ENCODE data around the gene FOXJ2. TPM values are rescaled to one million over a fixed set of nuclear protein-coding genes. Genes with fewer than 3 reads are reported as not detected.

Gene FOXJ2
- total and polyA plus RNA-seq, 2 of the 4 experiments (the other 2 are of a cell fraction) = 3.0 to 8.4 TPM

DNA sequence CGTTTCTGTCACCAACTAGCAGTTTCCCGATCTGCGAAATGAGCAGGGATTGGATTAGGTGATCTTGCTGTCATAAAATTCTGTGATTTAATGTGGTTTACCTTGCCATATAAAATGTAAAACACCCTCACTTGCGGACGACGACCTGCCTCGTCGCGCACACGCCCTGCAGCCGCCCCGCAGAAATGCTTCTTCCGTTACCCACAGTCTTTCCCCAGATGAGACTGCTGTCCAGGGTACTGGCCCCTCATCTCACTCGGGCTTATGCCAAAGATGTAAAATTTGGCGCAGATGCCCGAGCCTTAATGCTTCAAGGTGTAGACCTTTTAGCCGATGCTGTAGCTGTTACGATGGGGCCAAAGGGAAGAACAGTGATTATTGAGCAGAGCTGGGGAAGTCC, 17.7 kb upstream of the FOXJ2 start:
- Histone ChIP-seq H2BK20ac (ENCODE audit: low read depth, low read length) (no peak overlapping the region), H3K14ac (replicated peaks; ENCODE audit: low read depth, low read length) (no peak overlapping the region), H3K4me1 (ENCODE audit: control insufficient read depth, insufficient read depth, low read length) (no peaks in the 10 kb centered on the region), H4K8ac (ENCODE audit: low read depth in 2 of 2, low read length in 2 of 2) (no peak overlapping the region), H3K4ac (ENCODE audit: low read depth, low read length) (no peak overlapping the region), H3K36me3 (ENCODE audit: control insufficient read depth, insufficient read depth, low read length) (no peaks in the 10 kb centered on the region), H2BK5ac (ENCODE audit: low read depth, low read length, poor library complexity, severe bottlenecking) (no peak overlapping the region), H2BK15ac (ENCODE audit: low read depth, low read length) (no peak overlapping the region), H3K18ac (ENCODE audit: low read depth, low read length) (no peak overlapping the region), H2AFZ (replicated peaks; ENCODE audit: low read length, poor library complexity) (no peak overlapping the region), H3K9ac (ENCODE audit: low read depth, low read length) (no peak overlapping the region), H3K79me1 (ENCODE audit: low read depth in 1 of 2, low read length in 2 of 2) (no peaks in the 10 kb centered on the region), H2BK120ac (ENCODE audit: low read depth, low read length) (no peak overlapping the region), H2AK9ac (replicated peaks; ENCODE audit: low read depth, low read length, poor library complexity) (no peak overlapping the region), H4K5ac (ENCODE audit: low read depth, low read length) (no peak overlapping the region), H3K56ac (ENCODE audit: extremely low read depth, insufficient read depth, low read length) (no peak overlapping the region), H3K27me3 (ENCODE audit: control insufficient read depth, insufficient read depth, low read length) (peaks cover 20% of the 10 kb centered on the region), H3K27ac (ENCODE audit: insufficient read depth, low read length) (no peak overlapping the region), H3K4me3 (ENCODE audit: insufficient read depth, low read depth, low read length) (no peak overlapping the region), H3K23ac (ENCODE audit: low read depth, low read length) (no peak overlapping the region), H2AK5ac (ENCODE audit: low read depth, low read length) (no peak overlapping the region), H3K4me2 (ENCODE audit: low read depth, low read length) (no peak overlapping the region), H4K20me1 (ENCODE audit: insufficient read depth, low read length) (no peaks in the 10 kb centered on the region), H3K9me1 (ENCODE audit: insufficient read depth, low read length) (no peaks in the 10 kb centered on the region), H3K9me3 (ENCODE audit: control insufficient read depth, insufficient read depth, low read length) (no peaks in the 10 kb centered on the region), H4K91ac (ENCODE audit: insufficient read depth, low read depth, low read length) (no peak overlapping the region)
- WGBS, 2 experiments (ENCODE audit: extremely low coverage in 2 of 2, insufficient read length in 1 of 2) = 68% methylated on average over 6 of the region's 18 CpGs; no CpG with 5 or more reads in 1 of the 2 experiments
- ChIA-PET CTCF (no interaction called here), POLR2A (ENCODE audit: unreplicated experiment) (no interaction called here)
- BruUV-seq (replicated peaks) = no TSS peak
- DNase-seq (no peak), ATAC-seq (ENCODE audit: low read depth) (no peak)
- in situ Hi-C loops (cut with MboI; ENCODE audit: low sequenced_read_pairs) (no loop called here), dilution Hi-C loops (cut with HindIII; ENCODE audit: low sequenced_read_pairs, unreplicated experiment) (no loop called here), intact Hi-C loops (cut with micrococcal nuclease) (no loop called here)
- TF ChIP-seq FOS (IDR thresholded peaks at IDR 0.05; ENCODE audit: low read depth, low read length) (no peak), CEBPB (IDR thresholded peaks at IDR 0.05; ENCODE audit: low read depth, low read length) (no peak), RAD21 (IDR thresholded peaks at IDR 0.05; ENCODE audit: low read length) (no peak), USF2 (IDR thresholded peaks at IDR 0.05; ENCODE audit: low read depth, low read length) (no peak), MAZ (IDR thresholded peaks at IDR 0.05; ENCODE audit: borderline replicate concordance, low read depth, low read length) (no peak), RCOR1 (IDR thresholded peaks at IDR 0.05; ENCODE audit: insufficient replicate concordance, low read length) (no peak), MXI1 (IDR thresholded peaks at IDR 0.05; ENCODE audit: borderline replicate concordance, low read depth, low read length) (no peak), MAFK (IDR thresholded peaks at IDR 0.05; ENCODE audit: low read depth, low read length) (no peak), RFX5 (IDR thresholded peaks at IDR 0.05; ENCODE audit: low read depth, low read length) (no peak), BHLHE40 (IDR thresholded peaks at IDR 0.05; ENCODE audit: low read depth, low read length) (no peak), POLR2A (IDR thresholded peaks at IDR 0.05; ENCODE audit: low read depth, low read length) (no peak), SMC3 (IDR thresholded peaks at IDR 0.05; ENCODE audit: low read depth, low read length) (no peak), CHD1 (IDR thresholded peaks at IDR 0.05; ENCODE audit: low read depth, low read length) (no peak), NFE2L2 (IDR thresholded peaks at IDR 0.05; ENCODE audit: low read depth, low read length) (no peak)
- TF ChIP-seq, protein P1, sequence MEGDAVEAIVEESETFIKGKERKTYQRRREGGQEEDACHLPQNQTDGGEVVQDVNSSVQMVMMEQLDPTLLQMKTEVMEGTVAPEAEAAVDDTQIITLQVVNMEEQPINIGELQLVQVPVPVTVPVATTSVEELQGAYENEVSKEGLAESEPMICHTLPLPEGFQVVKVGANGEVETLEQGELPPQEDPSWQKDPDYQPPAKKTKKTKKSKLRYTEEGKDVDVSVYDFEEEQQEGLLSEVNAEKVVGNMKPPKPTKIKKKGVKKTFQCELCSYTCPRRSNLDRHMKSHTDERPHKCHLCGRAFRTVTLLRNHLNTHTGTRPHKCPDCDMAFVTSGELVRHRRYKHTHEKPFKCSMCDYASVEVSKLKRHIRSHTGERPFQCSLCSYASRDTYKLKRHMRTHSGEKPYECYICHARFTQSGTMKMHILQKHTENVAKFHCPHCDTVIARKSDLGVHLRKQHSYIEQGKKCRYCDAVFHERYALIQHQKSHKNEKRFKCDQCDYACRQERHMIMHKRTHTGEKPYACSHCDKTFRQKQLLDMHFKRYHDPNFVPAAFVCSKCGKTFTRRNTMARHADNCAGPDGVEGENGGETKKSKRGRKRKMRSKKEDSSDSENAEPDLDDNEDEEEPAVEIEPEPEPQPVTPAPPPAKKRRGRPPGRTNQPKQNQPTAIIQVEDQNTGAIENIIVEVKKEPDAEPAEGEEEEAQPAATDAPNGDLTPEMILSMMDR (conservative IDR thresholded peaks at IDR 0.05; ENCODE audit: low read depth, low read length) = no peak
- TF ChIP-seq, protein P2, sequence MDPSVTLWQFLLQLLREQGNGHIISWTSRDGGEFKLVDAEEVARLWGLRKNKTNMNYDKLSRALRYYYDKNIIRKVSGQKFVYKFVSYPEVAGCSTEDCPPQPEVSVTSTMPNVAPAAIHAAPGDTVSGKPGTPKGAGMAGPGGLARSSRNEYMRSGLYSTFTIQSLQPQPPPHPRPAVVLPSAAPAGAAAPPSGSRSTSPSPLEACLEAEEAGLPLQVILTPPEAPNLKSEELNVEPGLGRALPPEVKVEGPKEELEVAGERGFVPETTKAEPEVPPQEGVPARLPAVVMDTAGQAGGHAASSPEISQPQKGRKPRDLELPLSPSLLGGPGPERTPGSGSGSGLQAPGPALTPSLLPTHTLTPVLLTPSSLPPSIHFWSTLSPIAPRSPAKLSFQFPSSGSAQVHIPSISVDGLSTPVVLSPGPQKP (IDR thresholded peaks at IDR 0.05; ENCODE audit: borderline replicate concordance, low read depth, low read length) = no peak

Data from IMR-90 (cell line).